Activated CD8-positive, alpha-beta memory T cell treated with anti-CD3 and anti-CD28 coated beads, Interleukin-2, amount 10 ng/mL, durations not matched to agents 7 days and 5 days (primary cell): ENCODE measurements around the gene SEC22A. TPM values are rescaled to one million over a fixed set of nuclear protein-coding genes. Genes with fewer than 3 reads are reported as not detected.

Experiments
- ATAC-seq: fragments of 150-1000 bp; cut with Tn5 transposase; one replicate; pipeline ENCODE4 v1.10.0; 2021; ENCODE audit warnings: moderate library complexity
- CTCF ChIA-PET: fragments of 350-600 bp; sonication (Branson Sonifier 250); formaldehyde crosslinking; loops from one replicate; lab custom pipeline; 2021; ENCODE audit warnings: antibody characterized with exemption; lab: Charles Lee
- DNase-seq: peaks from one replicate; pipeline ENCODE4 v3.0.0-alpha.2; 2020
- H3K27ac Mint-ChIP-seq: one replicate; pipeline ENCODE4 v1.8.0; 2021; ENCODE audit warnings: mild to moderate bottlenecking, mixed read lengths
- H3K27me3 Mint-ChIP-seq: one replicate; pipeline ENCODE4 v1.8.0; 2021; ENCODE audit warnings: mixed read lengths
- H3K36me3 Mint-ChIP-seq: one replicate; pipeline ENCODE4 v1.8.0; 2021; ENCODE audit warnings: mild to moderate bottlenecking, mixed read lengths
- H3K4me1 Mint-ChIP-seq: one replicate; pipeline ENCODE4 v1.8.0; 2021; ENCODE audit warnings: mixed read lengths
- H3K4me3 Mint-ChIP-seq: one replicate; pipeline ENCODE4 v1.8.0; 2021; ENCODE audit warnings: mild to moderate bottlenecking, moderate library complexity, mixed read lengths
- H3K9me3 Mint-ChIP-seq: one replicate; pipeline ENCODE4 v1.8.0; 2022; ENCODE audit warnings: low read depth, mixed read lengths
- total RNA-seq, 2 experiments: library from RNA; stranded (reverse); gene quantifications; one replicate each; pipeline ENCODE4 v1.2.3, GENCODE V29; 2021

Gene SEC22A
- total RNA-seq, 2 experiments from 2014 or later: 14.5 to 15.2 TPM

- Mint-ChIP-seq H3K27ac (no peak overlapping the region), H3K4me1 (no peaks in the 10 kb centered on the region), H3K36me3 (no peaks in the 10 kb centered on the region), H3K4me3 (no peak overlapping the region), H3K9me3 (no peaks in the 10 kb centered on the region), H3K27me3 (no peaks in the 10 kb centered on the region)
- ATAC-seq (no peak), DNase-seq (peak; percentile 30)
- CTCF ChIA-PET: no interaction called here
These were observed 87.8 kb downstream of the SEC22A start for GRCh38 chr3:123289391-123290106.

GRCh38 chr3:123290107-123290930 lies 88.6 kb downstream of the SEC22A start:
- Mint-ChIP-seq H3K27ac (no peak overlapping the region), H3K4me1 (no peaks in the 10 kb centered on the region)

GRCh38 chr3:123290962-123291361 lies 89.2 kb downstream of the SEC22A start:
- no peaks in the 10 kb centered on the region for H3K36me3 Mint-ChIP-seq
- no peak for DNase-seq
- no peak for ATAC-seq
- CTCF ChIA-PET: no interaction called here
- no peaks in the 10 kb centered on the region for H3K4me1 Mint-ChIP-seq
- H3K27me3 Mint-ChIP-seq: no peaks in the 10 kb centered on the region
- no peaks in the 10 kb centered on the region for H3K9me3 Mint-ChIP-seq
- no peak overlapping the region for H3K4me3 Mint-ChIP-seq
- H3K27ac Mint-ChIP-seq: no peak overlapping the region

More at GRCh38 chr3:123290107-123290930, 88.6 kb downstream of the SEC22A start:
- Mint-ChIP-seq H3K27me3 (no peaks in the 10 kb centered on the region), H3K9me3 (no peaks in the 10 kb centered on the region), H3K36me3 (no peaks in the 10 kb centered on the region), H3K4me3 (no peak overlapping the region)
- CTCF ChIA-PET: no interaction called here
- ATAC-seq (no peak), DNase-seq (peak; percentile 16)

- Mint-ChIP-seq H3K4me1 (no peaks in the 10 kb centered on the region), H3K9me3 (no peaks in the 10 kb centered on the region), H3K36me3 (no peaks in the 10 kb centered on the region), H3K27ac (no peak overlapping the region), H3K4me3 (no peak overlapping the region), H3K27me3 (no peaks in the 10 kb centered on the region)
- CTCF ChIA-PET: no interaction called here
- DNase-seq (no peak), ATAC-seq (no peak)
These were observed 89.7 kb downstream of the SEC22A start for GRCh38 chr3:123291404-123291803.

GRCh38 chr3:123292321-123293310 lies 90.9 kb downstream of the SEC22A start:
- H3K27ac Mint-ChIP-seq: no peak overlapping the region
- no peak overlapping the region for H3K4me3 Mint-ChIP-seq
- no peaks in the 10 kb centered on the region for H3K27me3 Mint-ChIP-seq
- no peaks in the 10 kb centered on the region for H3K36me3 Mint-ChIP-seq
- no peak for ATAC-seq
- H3K4me1 Mint-ChIP-seq: no peaks in the 10 kb centered on the region
- no peaks in the 10 kb centered on the region for H3K9me3 Mint-ChIP-seq
- CTCF ChIA-PET: no interaction called here
- no peak for DNase-seq

- H3K27ac Mint-ChIP-seq: no peak overlapping the region
- H3K27me3 Mint-ChIP-seq: no peaks in the 10 kb centered on the region
- no peaks in the 10 kb centered on the region for H3K4me1 Mint-ChIP-seq
- ATAC-seq (no peak), DNase-seq (no peak)
- H3K9me3 Mint-ChIP-seq: no peaks in the 10 kb centered on the region
- CTCF ChIA-PET: no interaction called here
- H3K4me3 Mint-ChIP-seq: no peak overlapping the region
- no peaks in the 10 kb centered on the region for H3K36me3 Mint-ChIP-seq
These were observed 92.7 kb downstream of the SEC22A start for GRCh38 chr3:123294296-123294938.

- CTCF ChIA-PET: no interaction called here
- ATAC-seq: no peak
These were observed 93.6 kb downstream of the SEC22A start for GRCh38 chr3:123295171-123295900.

GRCh38 chr3:123295901-123296250 lies 94.1 kb downstream of the SEC22A start:
- no peaks in the 10 kb centered on the region for H3K9me3 Mint-ChIP-seq
- no peak for ATAC-seq
- no peak overlapping the region for H3K27ac Mint-ChIP-seq
- no peaks in the 10 kb centered on the region for H3K36me3 Mint-ChIP-seq
- H3K4me3 Mint-ChIP-seq: no peak overlapping the region
- no peaks in the 10 kb centered on the region for H3K27me3 Mint-ChIP-seq
- no peak for DNase-seq
- CTCF ChIA-PET: no interaction called here
- no peaks in the 10 kb centered on the region for H3K4me1 Mint-ChIP-seq

More at GRCh38 chr3:123295171-123295900, 93.6 kb downstream of the SEC22A start:
- H3K4me3 Mint-ChIP-seq: no peak overlapping the region
- no peaks in the 10 kb centered on the region for H3K36me3 Mint-ChIP-seq
- DNase-seq: no peak
- no peak overlapping the region for H3K27ac Mint-ChIP-seq
- H3K4me1 Mint-ChIP-seq: no peaks in the 10 kb centered on the region
- H3K27me3 Mint-ChIP-seq: no peaks in the 10 kb centered on the region
- H3K9me3 Mint-ChIP-seq: no peaks in the 10 kb centered on the region

GRCh38 chr3:123296261-123296660 lies 94.5 kb downstream of the SEC22A start:
- Mint-ChIP-seq H3K27ac (no peak overlapping the region), H3K9me3 (no peaks in the 10 kb centered on the region), H3K36me3 (no peaks in the 10 kb centered on the region), H3K4me1 (no peaks in the 10 kb centered on the region), H3K27me3 (no peaks in the 10 kb centered on the region), H3K4me3 (no peak overlapping the region)
- CTCF ChIA-PET: no interaction called here
- no peak for DNase-seq
- no peak for ATAC-seq

GRCh38 chr3:123296836-123297626 lies 95.3 kb downstream of the SEC22A start:
- Mint-ChIP-seq H3K9me3 (no peaks in the 10 kb centered on the region), H3K27ac (no peak overlapping the region), H3K4me1 (no peaks in the 10 kb centered on the region), H3K27me3 (no peaks in the 10 kb centered on the region), H3K36me3 (no peaks in the 10 kb centered on the region), H3K4me3 (no peak overlapping the region)
- DNase-seq (no peak), ATAC-seq (no peak)
- CTCF ChIA-PET: interaction anchor here (1.4 kb wide), 1 partner anchor 262 kb away, joined by 3 read pairs; no protein-coding TSS in a partner anchor

- H3K27ac Mint-ChIP-seq: no peak overlapping the region
- H3K9me3 Mint-ChIP-seq: no peaks in the 10 kb centered on the region
- CTCF ChIA-PET: interaction anchor here (1.4 kb wide), 1 partner anchor 261 kb away, joined by 3 read pairs; no protein-coding TSS in a partner anchor
- no peak for DNase-seq
- H3K27me3 Mint-ChIP-seq: no peaks in the 10 kb centered on the region
- no peaks in the 10 kb centered on the region for H3K4me1 Mint-ChIP-seq
- H3K4me3 Mint-ChIP-seq: no peak overlapping the region
- no peaks in the 10 kb centered on the region for H3K36me3 Mint-ChIP-seq
- ATAC-seq: no peak
These were observed 95.8 kb downstream of the SEC22A start for GRCh38 chr3:123297627-123297899.

GRCh38 chr3:123298903-123299302 lies 97.2 kb downstream of the SEC22A start:
- Mint-ChIP-seq H3K27me3 (no peaks in the 10 kb centered on the region), H3K4me3 (no peak overlapping the region)
- ATAC-seq: no peak

More at GRCh38 chr3:123298903-123299302, 97.2 kb downstream of the SEC22A start:
- Mint-ChIP-seq H3K9me3 (no peaks in the 10 kb centered on the region), H3K4me1 (no peaks in the 10 kb centered on the region), H3K36me3 (no peaks in the 10 kb centered on the region), H3K27ac (no peak overlapping the region)
- CTCF ChIA-PET: no interaction called here
- DNase-seq: no peak
